H9 (cell line): Measurements from ENCODE around the gene LRIG1. TPM values are rescaled to one million over a fixed set of nuclear protein-coding genes. Genes with fewer than 3 reads are reported as not detected.

ENCODE experiments used
- DNase-seq: peaks from one replicate; pipeline ENCODE4 v3.0.0-alpha.2; 2017
- H2AFZ ChIP-seq: one replicate; pipeline ENCODE4 v1.6.1; 2013; ENCODE audit warnings: mild to moderate bottlenecking, low read length, control low read depth, moderate library complexity
- H2AK5ac ChIP-seq: 2 replicates; pipeline ENCODE4 v1.6.1; 2013; ENCODE audit warnings: low read length, control low read depth, mixed read lengths; ENCODE audit not compliant: insufficient read length
- H2BK120ac ChIP-seq: one replicate; pipeline ENCODE4 v1.6.1; 2013; ENCODE audit warnings: low read depth, mild to moderate bottlenecking, low read length, control low read depth, inconsistent platforms; ENCODE audit not compliant: poor library complexity, severe bottlenecking
- H2BK12ac ChIP-seq: 2 replicates; pipeline ENCODE4 v1.6.1; 2013; ENCODE audit warnings: low read length, control low read depth, mixed read lengths, low read depth; ENCODE audit not compliant: insufficient read length
- H2BK15ac ChIP-seq: 2 replicates; pipeline ENCODE4 v1.6.1; 2013; ENCODE audit warnings: low read depth, low read length, control low read depth
- H2BK20ac ChIP-seq: one replicate; pipeline ENCODE4 v1.6.1; 2013; ENCODE audit warnings: low read depth, mild to moderate bottlenecking, low read length, control low read depth, inconsistent platforms; ENCODE audit not compliant: poor library complexity, severe bottlenecking
- H2BK5ac ChIP-seq: 2 replicates; pipeline ENCODE4 v1.6.1; 2013; ENCODE audit warnings: low read length, control low read depth, mixed read lengths; ENCODE audit not compliant: insufficient read length
- H3K14ac ChIP-seq: 2 replicates; pipeline ENCODE4 v1.6.1; 2013; ENCODE audit warnings: low read length, control low read depth; ENCODE audit not compliant: insufficient read depth
- H3K18ac ChIP-seq: 2 replicates; pipeline ENCODE4 v1.6.1; 2013; ENCODE audit warnings: low read depth, mild to moderate bottlenecking, mixed read lengths, low read length, control low read depth; ENCODE audit not compliant: insufficient read length
- H3K23ac ChIP-seq: 2 replicates; pipeline ENCODE4 v1.6.1; 2013; ENCODE audit warnings: low read length, control low read depth, mixed read lengths, low read depth; ENCODE audit not compliant: insufficient read length
- H3K23me2 ChIP-seq: 2 replicates; pipeline ENCODE4 v1.6.1; 2013; ENCODE audit warnings: low read depth, mild to moderate bottlenecking, mixed read lengths, low read length, control low read depth; ENCODE audit not compliant: insufficient read length, poor library complexity, severe bottlenecking
- H3K27ac ChIP-seq: 2 replicates; pipeline ENCODE4 v1.5.1; 2013; ENCODE audit warnings: low read length, control low read depth, mixed read lengths, low read depth; ENCODE audit not compliant: insufficient read length
- H3K27me3 ChIP-seq: 2 replicates; pipeline ENCODE4 v1.6.1; 2013; ENCODE audit warnings: low read length, control low read depth, inconsistent platforms; ENCODE audit not compliant: insufficient read depth
- H3K4ac ChIP-seq: 2 replicates; pipeline ENCODE4 v1.6.1; 2013; ENCODE audit warnings: low read depth, mild to moderate bottlenecking, control low read depth, inconsistent platforms, low read length, moderate library complexity
- H3K4me1 ChIP-seq: 2 replicates; pipeline ENCODE4 v1.6.1; 2013; ENCODE audit warnings: low read length, control low read depth, inconsistent platforms; ENCODE audit not compliant: insufficient read depth
- H3K4me2 ChIP-seq: 2 replicates; pipeline ENCODE4 v1.6.1; 2013; ENCODE audit warnings: low read length, control low read depth, mixed read lengths; ENCODE audit not compliant: insufficient read length, insufficient read depth
- H3K56ac ChIP-seq: 2 replicates; pipeline ENCODE4 v1.6.1; 2013; ENCODE audit warnings: low read depth, mild to moderate bottlenecking, mixed read lengths, low read length, control low read depth; ENCODE audit not compliant: insufficient read length
- H3K79me1 ChIP-seq: 2 replicates; pipeline ENCODE4 v1.6.1; 2013; ENCODE audit warnings: low read depth, mild to moderate bottlenecking, moderate library complexity, low read length, control low read depth, inconsistent platforms; ENCODE audit not compliant: insufficient read depth, poor library complexity, severe bottlenecking
- H3K79me2 ChIP-seq: 2 replicates; pipeline ENCODE4 v1.6.1; 2013; ENCODE audit warnings: low read length, control low read depth, inconsistent platforms; ENCODE audit not compliant: insufficient read depth
- H3K9ac ChIP-seq: 2 replicates; pipeline ENCODE4 v1.6.1; 2013; ENCODE audit warnings: low read length, control low read depth, mixed read lengths; ENCODE audit not compliant: insufficient read length; ENCODE audit errors: extremely low read depth
- H3K9me3 ChIP-seq: one replicate; pipeline ENCODE4 v1.6.1; 2013; ENCODE audit warnings: low read depth, low read length, inconsistent platforms; ENCODE audit not compliant: control insufficient read depth
- H3T11ph ChIP-seq: one replicate; pipeline ENCODE4 v1.6.1; 2013; ENCODE audit warnings: mild to moderate bottlenecking, low read length, control low read depth, inconsistent platforms
- H4K20me1 ChIP-seq: one replicate; pipeline ENCODE4 v1.6.1; 2013; ENCODE audit not compliant: control insufficient read depth, insufficient read length, insufficient read depth
- H4K5ac ChIP-seq: 2 replicates; pipeline ENCODE4 v1.6.1; 2013; ENCODE audit warnings: low read depth, mild to moderate bottlenecking, mixed read lengths, low read length, control low read depth; ENCODE audit not compliant: insufficient read length
- H4K8ac ChIP-seq: replicated peaks from 2 replicates; pipeline ENCODE4 v1.6.1; 2013; ENCODE audit warnings: low read length, control low read depth, mixed read lengths, low read depth; ENCODE audit not compliant: insufficient read length
- H4K91ac ChIP-seq: 2 replicates; pipeline ENCODE4 v1.6.1; 2013; ENCODE audit warnings: low read depth, mild to moderate bottlenecking, moderate library complexity, mixed read lengths, low read length, control low read depth; ENCODE audit not compliant: insufficient read length
- H3K27ac Mint-ChIP-seq, 3 experiments: 2 replicates in 2 of 3; 3 replicates in 1 of 3; pipeline ENCODE4 v1.8.0; 2020 to 2021; ENCODE audit warnings: mixed read lengths in 3 of 3, mild to moderate bottlenecking in 1 of 3, moderate library complexity in 1 of 3
- H3K27me3 Mint-ChIP-seq: 2 replicates; pipeline ENCODE4 v1.8.0; 2021; ENCODE audit warnings: low read depth, mild to moderate bottlenecking, moderate library complexity, mixed read lengths
- H3K36me3 Mint-ChIP-seq, 3 experiments: 2 replicates in 2 of 3; 3 replicates in 1 of 3; pipeline ENCODE4 v1.8.0; 2020 to 2021; ENCODE audit warnings: low read depth in 3 of 3, mixed read lengths in 3 of 3; ENCODE audit not compliant: insufficient read depth in 1 of 3
- H3K4me1 Mint-ChIP-seq, 2 experiments: 2 replicates each; pipeline ENCODE4 v1.8.0; 2020; ENCODE audit warnings: mixed read lengths in 2 of 2
- H3K4me3 Mint-ChIP-seq, 2 experiments: 2 replicates in 1 of 2; 3 replicates in 1 of 2; pipeline ENCODE4 v1.8.0; 2020 to 2021; ENCODE audit warnings: mild to moderate bottlenecking in 2 of 2, mixed read lengths in 2 of 2, moderate library complexity in 1 of 2
- H3K9me3 Mint-ChIP-seq, 2 experiments: 2 replicates in 1 of 2; 3 replicates in 1 of 2; pipeline ENCODE4 v1.8.0; 2020; ENCODE audit warnings: mild to moderate bottlenecking in 2 of 2, mixed read lengths in 2 of 2, moderate library complexity in 1 of 2
- WGBS: extraction: QIAGEN DNeasy Blood & Tissue Kit; methylation state at CpG from one replicate; pipeline ENCODE4 v1.1.7; 2013; ENCODE audit warnings: missing lambda C conversion rate, low lambda C conversion rate, mixed read lengths; ENCODE audit not compliant: insufficient read length; ENCODE audit errors: extremely low coverage; 5-methylcytosine and 5-hydroxymethylcytosine counted together
- total RNA-seq: library from RNA; stranded (reverse); gene quantifications from 2 replicates; pipeline ENCODE4 v1.2.1, GENCODE V29; 2021
- TF ChIP-seq, protein P1 (sequence below): fragments of 200-600 bp; sonication (generic); conservative IDR thresholded peaks from 3 replicates; pipeline ENCODE4 v1.8.0; 2021; ENCODE audit warnings: antibody characterized with exemption, mild to moderate bottlenecking

The LRIG1 gene
- total RNA-seq, 1 experiment from 2014 or later: 70.3 TPM

- no peak overlapping the region for H4K5ac ChIP-seq
- H3K79me1 ChIP-seq: peaks cover 9% of the 10 kb centered on the region
- H2BK120ac ChIP-seq: no peak overlapping the region
- H4K20me1 ChIP-seq: no peaks in the 10 kb centered on the region
- H2BK20ac ChIP-seq: no peak overlapping the region
- H2AFZ ChIP-seq: no peak overlapping the region
- peaks cover 0 to 1% (median 0%) of the 10 kb centered on the region in 3 experiments; a peak in 2 of 7 replicates for H3K36me3 Mint-ChIP-seq
- H2AK5ac ChIP-seq: no peak overlapping the region
- no peak overlapping the region for H3K4ac ChIP-seq
- H3K14ac ChIP-seq: no peak overlapping the region
- H3K4me1 Mint-ChIP-seq: peaks cover 2 to 14% of the 10 kb centered on the region in 2 experiments
- H3K79me2 ChIP-seq: peaks cover 88% of the 10 kb centered on the region
- H3K23ac ChIP-seq: no peak overlapping the region
- no peak overlapping the region for H3T11ph ChIP-seq
- H2BK5ac ChIP-seq: no peak overlapping the region
- no CpG with 5 or more reads among the region's 7 CpGs for WGBS
- no peak overlapping the region for H3K27ac ChIP-seq
- H3K4me3 Mint-ChIP-seq: no peak overlapping the region
- no peaks in the 10 kb centered on the region for H3K9me3 ChIP-seq
- H3K4me2 ChIP-seq: no peak overlapping the region
- H3K27me3 Mint-ChIP-seq: no peaks in the 10 kb centered on the region
- no peak overlapping the region for H3K56ac ChIP-seq
- no peak overlapping the region for H4K8ac ChIP-seq
- H3K4me1 ChIP-seq: peaks cover 42% of the 10 kb centered on the region
- peak overlapping the region in 1 of 3 experiments; percentile 37; a peak in 3 of 7 replicates for H3K27ac Mint-ChIP-seq
- H4K91ac ChIP-seq: no peak overlapping the region
- TF ChIP-seq, protein P1, sequence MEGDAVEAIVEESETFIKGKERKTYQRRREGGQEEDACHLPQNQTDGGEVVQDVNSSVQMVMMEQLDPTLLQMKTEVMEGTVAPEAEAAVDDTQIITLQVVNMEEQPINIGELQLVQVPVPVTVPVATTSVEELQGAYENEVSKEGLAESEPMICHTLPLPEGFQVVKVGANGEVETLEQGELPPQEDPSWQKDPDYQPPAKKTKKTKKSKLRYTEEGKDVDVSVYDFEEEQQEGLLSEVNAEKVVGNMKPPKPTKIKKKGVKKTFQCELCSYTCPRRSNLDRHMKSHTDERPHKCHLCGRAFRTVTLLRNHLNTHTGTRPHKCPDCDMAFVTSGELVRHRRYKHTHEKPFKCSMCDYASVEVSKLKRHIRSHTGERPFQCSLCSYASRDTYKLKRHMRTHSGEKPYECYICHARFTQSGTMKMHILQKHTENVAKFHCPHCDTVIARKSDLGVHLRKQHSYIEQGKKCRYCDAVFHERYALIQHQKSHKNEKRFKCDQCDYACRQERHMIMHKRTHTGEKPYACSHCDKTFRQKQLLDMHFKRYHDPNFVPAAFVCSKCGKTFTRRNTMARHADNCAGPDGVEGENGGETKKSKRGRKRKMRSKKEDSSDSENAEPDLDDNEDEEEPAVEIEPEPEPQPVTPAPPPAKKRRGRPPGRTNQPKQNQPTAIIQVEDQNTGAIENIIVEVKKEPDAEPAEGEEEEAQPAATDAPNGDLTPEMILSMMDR: no peak
- no peaks in the 10 kb centered on the region for H3K9me3 Mint-ChIP-seq
- no peak overlapping the region for H2BK12ac ChIP-seq
- no peak overlapping the region for H3K9ac ChIP-seq
- no peaks in the 10 kb centered on the region for H3K27me3 ChIP-seq
- H3K18ac ChIP-seq: no peak overlapping the region
- peak; percentile 6 for DNase-seq
- no peaks in the 10 kb centered on the region for H3K23me2 ChIP-seq
- no peak overlapping the region for H2BK15ac ChIP-seq
Observed at GRCh38 chr3:66477856-66478255, 23.0 kb downstream of the LRIG1 start.
